Measurements from ENCODE around the gene PPIE.
A peak's percentile ranks its signal among the peaks of the same experiment; 100 is the strongest.
"Not testable (repeated sequence)": the region's sequence is repeated elsewhere in the genome, so short reads cannot be mapped to it uniquely, and the experiment has no call there.

Gene PPIE

GRCh38 chr1:39779821-39780220, 41.1 kb downstream of the PPIE start:
- DNase-seq = no peak

DNA sequence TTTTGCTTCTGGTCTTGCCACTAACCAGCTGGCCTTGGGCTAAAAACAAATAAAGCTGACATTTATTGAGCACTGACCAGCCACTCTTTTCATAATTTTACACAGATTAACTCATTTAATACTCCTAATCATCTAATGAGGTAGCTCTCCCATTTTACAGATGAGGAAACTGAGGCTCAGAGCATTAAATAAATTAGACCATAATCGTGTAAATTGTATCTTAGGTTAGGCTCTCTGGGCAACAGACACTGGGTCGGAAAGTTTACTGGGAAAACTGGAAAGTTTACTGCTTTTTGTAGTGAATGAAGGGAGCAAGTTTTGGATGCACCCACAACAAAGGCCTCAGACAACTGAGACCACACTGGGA, 42.6 kb downstream of the PPIE start:
- no peak for DNase-seq

DNA sequence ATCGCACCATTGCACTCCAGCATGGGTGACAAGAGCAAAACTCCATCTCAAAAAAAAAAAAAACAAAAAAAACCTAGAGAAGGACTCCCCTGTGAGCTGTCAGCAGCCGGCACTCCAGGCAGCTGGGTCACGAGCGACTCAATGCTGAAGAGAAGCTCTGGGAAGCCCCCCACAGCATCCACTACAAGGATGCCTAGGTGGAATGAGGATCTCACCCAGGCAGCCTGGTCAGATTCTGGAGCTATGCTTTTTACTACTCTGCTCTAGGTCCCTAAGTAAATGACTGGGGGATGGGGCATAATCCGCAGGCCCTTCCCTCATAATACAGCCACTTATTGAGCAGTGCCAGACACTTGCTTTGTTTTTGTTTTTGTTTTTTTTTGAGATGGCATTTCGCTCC, 43.4 kb downstream of the PPIE start:
- DNase-seq = no peak

- DNase-seq = not testable (repeated sequence)
These were observed 44.0 kb downstream of the PPIE start for GRCh38 chr1:39782685-39783084.

- not testable (repeated sequence) for DNase-seq
These were observed 47.8 kb downstream of the PPIE start for GRCh38 chr1:39786303-39787107.

- not testable (repeated sequence) for DNase-seq
These were observed 48.4 kb downstream of the PPIE start for GRCh38 chr1:39787108-39787375.

GRCh38 chr1:39787468-39787867, 48.8 kb downstream of the PPIE start:
- no peak for DNase-seq

- not testable (repeated sequence) for DNase-seq
These were observed 49.3 kb downstream of the PPIE start for GRCh38 chr1:39787964-39788363.

GRCh38 chr1:39788426-39788757, 49.7 kb downstream of the PPIE start:
- no peak for DNase-seq

DNA sequence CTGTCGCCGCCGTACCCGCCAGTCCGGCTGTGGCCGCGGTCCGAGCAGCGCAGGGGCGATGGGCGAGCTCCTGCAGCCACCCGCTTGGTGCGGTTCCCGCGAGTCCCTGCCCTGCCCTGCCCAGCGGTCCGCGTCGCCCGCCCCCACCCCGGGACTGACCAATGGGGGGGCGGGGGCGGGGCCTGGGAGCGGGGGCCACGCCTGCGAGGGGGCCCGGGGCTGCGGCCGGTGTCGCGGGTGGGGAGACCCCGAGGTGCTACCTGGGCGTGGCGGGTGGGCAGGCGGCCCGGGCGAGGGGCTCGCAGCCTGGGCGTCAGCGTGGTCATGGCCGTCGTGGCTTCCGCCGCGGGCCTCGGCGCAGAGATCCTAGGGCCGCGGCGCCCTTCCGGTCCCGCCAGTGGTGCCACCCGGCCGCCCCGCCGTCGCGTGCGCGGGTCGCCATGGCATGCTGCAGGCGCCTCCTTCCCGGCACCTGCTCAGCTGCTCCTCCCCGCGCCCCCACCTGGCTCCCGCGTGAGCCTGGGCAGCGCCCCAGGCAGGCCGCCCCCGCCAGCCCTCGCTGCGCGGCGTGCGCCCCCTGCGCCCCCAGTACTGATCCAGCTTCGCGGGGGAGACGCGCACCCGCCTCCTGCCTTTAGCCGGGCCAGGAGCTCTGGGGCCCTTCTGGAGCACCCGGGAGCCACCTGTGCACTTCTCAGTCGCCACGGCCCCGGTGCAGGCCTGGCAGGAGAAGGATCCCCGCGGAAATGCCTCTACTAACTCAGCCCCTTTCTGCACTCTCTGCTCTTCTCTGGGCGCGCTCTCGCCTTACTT, 50.3 kb downstream of the PPIE start, which contains the start of gene BMP8B:
Gene BMP8B, minus strand, starts transcription at position 108 of the 813 bp plus-strand sequence. CDS start 380 bp downstream, outside the sequence.
- DNase-seq = no peak

DNA sequence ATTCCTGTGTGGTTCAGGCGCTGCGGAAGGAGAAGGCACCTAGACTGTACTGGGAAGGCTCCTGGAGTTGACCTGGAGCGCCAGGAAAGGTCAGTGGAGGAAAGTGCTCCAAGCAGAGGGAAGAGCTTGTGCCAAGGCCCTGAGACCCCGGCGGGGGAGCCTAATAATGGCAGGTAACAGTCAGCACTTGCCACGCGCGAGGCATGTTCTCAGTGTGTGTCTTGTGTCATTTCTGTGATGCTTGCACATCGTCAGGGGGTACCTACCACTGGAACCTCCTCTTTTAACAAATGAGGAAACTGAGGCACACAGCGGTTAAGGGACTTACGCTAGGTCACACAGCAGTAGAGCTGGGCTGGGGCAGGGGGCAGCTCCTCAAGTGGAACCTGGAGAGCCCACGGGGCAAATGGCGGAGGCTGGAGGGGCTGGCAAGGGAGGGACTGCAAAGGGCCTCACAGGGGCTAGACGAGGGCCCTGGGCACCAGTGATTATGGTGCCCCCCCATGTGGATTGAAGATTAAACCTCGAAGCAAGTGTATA, 51.0 kb downstream of the PPIE start:
- no peak for DNase-seq

DNA sequence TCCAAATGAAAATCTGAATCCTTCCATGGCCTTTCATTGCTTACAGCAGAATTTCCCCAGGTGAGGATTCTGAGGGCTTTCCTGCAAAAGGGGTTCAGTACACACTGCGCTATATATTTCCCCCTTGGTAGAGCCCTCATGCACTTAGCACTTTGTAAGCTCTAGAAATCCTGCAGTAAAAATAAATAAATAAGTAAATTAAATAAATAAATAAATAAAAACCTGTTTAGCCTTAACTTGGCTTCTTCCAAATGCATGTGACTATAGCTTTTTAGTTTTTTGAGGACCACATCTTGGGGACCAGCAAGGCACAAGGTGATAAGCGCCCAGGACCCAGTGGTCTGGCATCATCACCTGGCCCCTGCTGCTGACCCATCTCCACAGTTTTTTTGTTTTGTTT, 53.2 kb downstream of the PPIE start:
- DNase-seq = no peak

DNA sequence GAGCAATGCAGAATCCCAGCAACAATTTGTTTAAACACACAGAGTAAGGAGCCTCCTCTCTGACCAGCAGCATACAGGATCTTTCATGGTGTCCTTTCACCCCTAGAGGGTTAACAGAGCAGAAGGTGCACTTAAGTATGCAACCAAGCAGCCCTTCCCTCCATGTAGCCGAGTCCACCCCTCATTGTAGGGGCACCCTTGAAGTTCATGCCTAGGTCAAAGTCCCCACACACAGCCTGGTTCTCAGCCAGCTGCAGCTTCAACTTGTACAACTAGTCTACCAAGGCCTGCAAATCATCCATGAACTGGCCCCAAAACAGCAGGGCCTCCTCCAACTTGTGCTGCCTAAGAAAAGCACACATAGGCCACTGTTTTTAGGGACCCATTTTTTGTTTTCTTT, 57.0 kb downstream of the PPIE start:
- no peak for DNase-seq

DNA sequence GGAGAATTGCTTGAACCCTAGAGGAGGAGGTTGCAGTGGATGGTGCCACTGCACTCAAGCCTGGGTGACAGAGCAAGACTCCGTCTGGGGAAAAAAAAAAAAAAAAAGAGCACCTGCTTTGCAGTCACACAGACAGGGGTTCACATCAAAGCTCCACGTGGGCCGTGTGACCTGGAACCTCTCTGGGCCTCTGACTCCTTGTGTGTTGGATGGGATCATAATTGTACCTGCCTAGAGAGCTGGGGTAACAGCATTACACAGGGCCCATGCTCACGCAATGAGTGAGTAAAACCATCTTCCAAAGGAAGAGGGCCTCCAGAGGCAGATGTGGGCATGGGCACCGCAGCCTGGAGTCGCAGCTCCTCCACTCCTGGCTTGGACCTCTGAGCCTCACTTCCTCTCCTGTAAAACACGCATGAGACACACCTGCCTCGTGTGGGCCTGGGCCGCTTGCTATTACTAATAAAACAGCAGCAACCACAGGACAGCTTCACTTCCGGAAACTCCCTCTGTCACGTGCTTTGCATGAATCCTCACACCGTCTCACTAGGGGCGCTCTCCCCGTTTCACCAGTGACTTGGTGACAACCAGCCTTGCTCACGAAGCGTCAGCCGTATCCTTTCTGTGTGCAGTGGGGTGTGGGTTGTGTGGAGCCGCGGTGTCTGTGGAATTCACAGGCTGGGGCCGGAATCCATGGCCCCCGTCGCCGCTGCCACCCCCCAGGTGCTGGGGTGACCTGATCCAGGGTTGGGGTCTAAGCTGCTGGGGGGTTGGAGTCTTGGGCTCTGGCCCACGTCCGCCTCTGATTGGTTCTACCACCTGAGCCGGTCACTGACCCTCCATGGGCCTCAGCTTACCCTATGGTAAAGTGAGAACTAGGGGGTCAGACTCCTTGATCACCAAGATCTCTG, 60.4 kb downstream of the PPIE start:
- peak; percentile 84 for DNase-seq

DNA sequence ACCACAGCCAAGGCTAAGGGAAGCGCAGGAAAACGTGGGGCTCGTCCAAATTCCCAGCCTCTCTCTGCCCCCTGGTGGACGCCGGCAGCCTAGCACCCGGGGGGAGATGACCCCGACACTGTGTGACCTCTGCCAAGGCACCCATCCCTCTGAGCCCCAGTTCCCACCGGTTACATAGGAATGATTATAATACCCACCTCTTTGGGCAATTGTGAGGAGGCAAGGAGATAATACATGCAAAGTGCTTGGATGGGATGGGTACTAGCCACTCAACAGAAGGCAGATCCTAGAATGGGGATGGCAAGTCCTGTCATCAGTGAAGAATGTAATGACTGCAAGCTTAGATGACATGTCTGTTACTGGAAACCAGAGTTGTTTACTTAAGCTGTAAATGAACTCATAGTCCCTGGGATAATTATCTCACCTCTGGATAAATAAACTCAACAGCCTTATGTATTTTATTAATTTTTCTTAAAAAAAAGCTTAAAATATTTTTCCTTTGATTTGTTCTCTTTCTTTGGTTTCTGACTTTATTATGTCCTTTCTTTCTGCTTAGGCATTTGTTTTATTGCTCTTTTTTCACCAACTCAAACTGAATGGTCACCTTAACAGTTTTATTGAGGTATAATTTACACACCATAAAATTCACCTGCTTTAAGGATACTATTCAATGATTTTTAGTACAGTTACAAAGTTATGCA, 61.2 kb downstream of the PPIE start:
- peak; percentile 26 for DNase-seq

- no peak for DNase-seq
These were observed 61.8 kb downstream of the PPIE start for GRCh38 chr1:39800471-39800835.

DNA sequence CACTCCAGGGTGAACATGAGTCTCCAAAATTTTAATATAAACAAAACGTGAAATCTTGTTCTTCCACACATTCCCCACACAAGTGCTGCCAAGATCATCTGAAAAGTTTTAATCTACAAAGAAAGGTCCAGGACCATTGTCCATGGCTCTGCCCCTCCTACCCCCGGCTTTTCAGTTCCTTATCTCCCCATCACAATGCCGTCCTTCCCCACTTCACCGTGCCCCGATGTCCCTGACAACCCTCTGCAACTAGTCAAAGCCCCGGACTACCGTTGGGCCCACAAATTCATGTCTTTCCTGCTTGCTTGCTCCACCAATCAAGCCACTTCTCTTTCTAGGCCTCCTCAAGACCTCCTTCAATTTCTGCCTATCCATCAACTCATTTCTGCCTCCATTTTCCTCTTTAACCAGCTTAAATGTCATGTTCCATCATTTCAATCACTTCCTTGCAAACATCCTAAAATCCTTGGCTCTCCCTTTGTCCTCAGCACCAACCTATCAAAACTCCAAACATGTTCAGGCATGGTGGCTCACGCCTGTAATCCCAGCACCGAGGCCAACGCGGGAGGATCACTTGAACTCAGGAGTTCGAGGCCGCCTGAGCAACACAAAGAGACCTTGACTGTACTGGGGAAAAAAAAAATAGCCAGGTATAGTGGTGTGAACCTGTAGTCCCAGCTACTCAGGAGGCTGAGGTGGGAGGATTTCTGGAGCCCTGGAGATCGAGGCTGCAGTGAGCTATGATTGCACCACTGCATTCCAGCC, 64.0 kb downstream of the PPIE start:
- DNase-seq = no peak

GRCh38 chr1:39805385-39805784, 66.7 kb downstream of the PPIE start:
- no peak for DNase-seq

DNA sequence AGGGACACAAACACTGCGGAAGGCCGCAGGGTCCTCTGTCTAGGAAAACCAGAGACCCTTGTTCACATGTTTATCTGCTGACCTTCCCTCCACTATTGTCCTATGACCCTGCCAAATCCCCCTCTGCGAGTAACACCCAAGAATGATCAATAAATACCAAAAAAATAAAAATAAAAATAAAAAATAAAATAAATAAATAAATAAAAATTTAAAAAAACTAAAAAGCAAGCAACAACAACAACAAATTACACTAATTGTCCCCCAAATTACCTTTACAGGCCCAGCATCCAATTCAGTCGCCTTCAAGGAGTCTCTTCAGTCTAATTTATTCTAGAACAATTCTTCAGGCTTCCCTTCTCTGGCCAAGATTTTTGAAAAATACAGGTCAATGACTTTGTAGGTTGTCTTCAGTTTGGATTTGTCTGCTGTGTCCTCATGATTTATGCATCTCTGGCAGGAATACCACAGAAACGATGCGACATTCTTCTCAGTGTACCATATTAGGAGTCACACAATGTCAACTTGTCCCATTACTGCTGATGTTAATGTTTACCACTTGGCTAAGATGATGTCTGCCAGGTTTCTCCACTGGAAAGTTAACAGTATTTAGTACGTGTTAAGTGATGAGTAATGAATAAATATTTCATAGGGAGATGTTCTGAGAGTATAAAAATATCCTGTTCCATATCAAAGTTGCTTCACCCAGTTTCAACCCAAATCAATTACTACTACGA, 70.3 kb downstream of the PPIE start:
- DNase-seq = no peak

DNA sequence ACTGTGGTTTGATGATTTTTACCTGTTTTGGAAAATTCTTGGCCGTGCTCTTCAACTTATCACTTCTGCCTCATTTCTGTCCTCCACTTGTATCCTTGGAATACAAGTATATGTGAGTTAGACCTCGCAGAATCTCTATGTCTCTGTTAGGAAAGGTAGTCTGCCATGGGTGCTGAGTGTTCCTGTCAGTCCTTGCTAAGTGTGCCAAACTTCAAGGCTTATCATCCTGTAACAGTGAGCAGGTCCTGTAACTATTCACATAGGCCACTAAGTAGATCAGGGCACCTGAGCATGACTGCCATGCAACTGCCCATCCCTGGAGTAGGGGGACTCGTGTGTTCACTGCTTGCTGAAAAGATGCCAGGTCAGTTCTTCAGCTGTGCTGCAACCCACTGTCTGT, 74.2 kb downstream of the PPIE start:
- no peak for DNase-seq
